Keratinocyte (primary cell): ENCODE results near the gene SLC26A8. TPM values are rescaled to one million over a fixed set of nuclear protein-coding genes. Genes with fewer than 3 reads are reported as not detected.

Experiments
- DNase-seq: peaks from one replicate; pipeline ENCODE4 v3.0.0-alpha.2; 2011; ENCODE audit warnings: low read depth, missing footprints, low spot score
- FAIRE-seq: peaks from 2 replicates; lab custom pipeline; 2011; peaks lifted over from hg19 to GRCh38; lab: Jason Lieb, UNC
- H2AFZ ChIP-seq: 2 replicates; pipeline ENCODE4 v1.6.0; 2012; ENCODE audit warnings: low read length, control low read depth, inconsistent platforms; ENCODE audit not compliant: control insufficient read depth
- H3K27ac ChIP-seq: 2 replicates; pipeline ENCODE4 v1.5.1; 2011; ENCODE audit warnings: low read length; ENCODE audit not compliant: control insufficient read depth, insufficient read depth
- H3K27me3 ChIP-seq: 3 replicates; pipeline ENCODE4 v1.6.0; 2011; ENCODE audit warnings: low read length; ENCODE audit not compliant: control insufficient read depth, insufficient read depth; ENCODE audit errors: extremely low read depth
- H3K36me3 ChIP-seq, 2 experiments: 2 replicates in 1 of 2; 3 replicates in 1 of 2; pipeline ENCODE4 v1.5.1; 2011; ENCODE audit warnings: low read length in 2 of 2, mild to moderate bottlenecking in 1 of 2; ENCODE audit not compliant: control insufficient read depth in 2 of 2, insufficient read depth in 2 of 2; ENCODE audit errors: extremely low read depth in 1 of 2
- H3K4me1 ChIP-seq: 3 replicates; pipeline ENCODE4 v1.5.1; 2011; ENCODE audit warnings: low read length; ENCODE audit not compliant: control insufficient read depth, insufficient read depth; ENCODE audit errors: extremely low read depth
- H3K4me2 ChIP-seq: 3 replicates; pipeline ENCODE4 v1.6.0; 2011; ENCODE audit warnings: low read depth, low read length; ENCODE audit not compliant: control insufficient read depth, insufficient read depth; ENCODE audit errors: extremely low read depth
- H3K4me3 ChIP-seq, 3 experiments: fragments of 200-600 bp in 1 of 3; sonication (generic) in 1 of 3; 2 replicates in 2 of 3; 3 replicates in 1 of 3; pipeline ENCODE4 v1.5.1; 2011 to 2016; ENCODE audit warnings: low read length in 3 of 3, mild to moderate bottlenecking in 3 of 3, control low read depth in 2 of 3, inconsistent platforms in 1 of 3, low read depth in 1 of 3, mixed read lengths in 1 of 3, mixed run types in 1 of 3, moderate library complexity in 1 of 3; ENCODE audit not compliant: control insufficient read depth in 2 of 3, insufficient read depth in 2 of 3; ENCODE audit errors: extremely low read depth in 1 of 3
- H3K79me2 ChIP-seq: 2 replicates; pipeline ENCODE4 v1.6.0; 2012; ENCODE audit warnings: low read length; ENCODE audit not compliant: control insufficient read depth, insufficient read depth
- H3K9ac ChIP-seq: 3 replicates; pipeline ENCODE4 v1.6.0; 2011; ENCODE audit warnings: low read length; ENCODE audit not compliant: control insufficient read depth, insufficient read depth; ENCODE audit errors: extremely low read depth
- H3K9me1 ChIP-seq: 3 replicates; pipeline ENCODE4 v1.6.0; 2011; ENCODE audit warnings: low read length; ENCODE audit not compliant: control insufficient read depth, insufficient read depth; ENCODE audit errors: extremely low read depth
- H3K9me3 ChIP-seq: 2 replicates; pipeline ENCODE4 v1.5.1; 2012; ENCODE audit warnings: low read depth, low read length; ENCODE audit not compliant: control insufficient read depth
- H4K20me1 ChIP-seq: 3 replicates; pipeline ENCODE4 v1.6.0; 2011; ENCODE audit warnings: low read length; ENCODE audit not compliant: control insufficient read depth, insufficient read depth; ENCODE audit errors: extremely low read depth
- CTCF ChIP-seq, 3 experiments: IDR thresholded peaks in 1 of 3; conservative IDR thresholded peaks in 1 of 3; optimal IDR thresholded peaks in 1 of 3; 2 replicates in 2 of 3; 3 replicates in 1 of 3; pipeline versions ENCODE3 to v1.5.1; 2011; ENCODE audit warnings: low read length in 3 of 3, mild to moderate bottlenecking in 3 of 3, moderate library complexity in 2 of 3, control low read depth in 1 of 3, inconsistent platforms in 1 of 3; ENCODE audit not compliant: insufficient read depth in 2 of 3; ENCODE audit errors: extremely low read depth in 1 of 3
- EZH2 ChIP-seq: IDR thresholded peaks from one replicate; pipeline ENCODE4 v1.6.1; 2012; ENCODE audit warnings: inconsistent platforms, mild to moderate bottlenecking, low read length, moderate library complexity
- dilution Hi-C: fragments of 300-500 bp; cut with MboI; formaldehyde crosslinking; loops from one replicate; pipeline ENCODE4 v1.7.0; 2020; ENCODE audit warnings: low sequenced_read_pairs; ENCODE audit not compliant: extremely low pct_ligation_motif_present
- polyA plus RNA-seq, 5 experiments: library from polyadenylated mRNA; depleted of rRNA in 3 of 5; stranded (reverse) in 3 of 5; stranded (forward) in 1 of 5; unstranded in 1 of 5; fragments of >200 nt; gene quantifications; 1 replicate in 1 of 5; 2 replicates in 3 of 5; 3 replicates in 1 of 5; pipeline versions ENCODE4 v1.2.1 to v1.2.3, GENCODE V29; 2011 to 2012; ENCODE audit warnings: missing spikeins in 2 of 5, low read depth in 1 of 5, low replicate concordance in 1 of 5

Gene SLC26A8
- polyA plus RNA-seq, 1 donor (not counting 4 experiments of a cell fraction or from before 2014, with no cell fraction given), result 0.18 TPM

DNA sequence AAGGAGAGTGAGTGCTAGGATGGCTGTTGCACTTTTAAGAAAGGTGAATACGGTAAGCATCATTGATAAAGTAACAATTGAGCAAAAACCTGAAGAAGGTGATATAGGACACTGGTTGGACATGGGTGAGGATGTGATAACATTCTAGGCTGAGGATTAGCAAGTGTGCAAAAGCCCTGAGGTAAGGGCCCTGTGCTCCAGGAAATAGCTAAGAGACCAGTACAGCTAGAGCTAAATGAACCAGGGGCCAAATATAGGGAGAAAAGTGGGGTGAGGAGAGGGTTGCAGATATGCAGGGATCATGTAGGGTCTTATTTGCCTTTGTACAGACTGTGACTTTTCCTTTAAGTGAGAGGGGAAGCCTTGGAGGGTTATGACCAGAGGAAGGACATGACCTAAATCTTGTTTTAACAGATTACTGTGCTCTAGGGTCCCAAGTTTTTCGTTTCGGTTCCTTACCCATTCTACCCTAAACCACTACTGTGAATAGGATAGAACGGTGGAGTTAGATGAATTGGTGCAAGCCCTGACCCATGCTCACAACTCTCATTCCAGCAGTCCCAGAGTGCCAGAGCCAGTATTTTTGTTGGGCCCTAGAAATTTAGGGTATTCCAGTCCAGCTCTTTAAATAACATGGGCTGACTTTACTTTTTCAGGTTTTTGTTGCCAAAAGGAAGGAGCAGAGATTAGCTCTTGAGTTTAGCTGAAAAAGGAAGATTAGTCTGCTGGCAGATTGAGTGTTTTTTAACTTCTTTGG lies 13.9 kb upstream of the SLC26A8 start:
- Histone ChIP-seq H2AFZ (no peak overlapping the region), H3K9me3 (no peaks in the 10 kb centered on the region), H3K79me2 (peaks cover 96% of the 10 kb centered on the region), H3K27ac (peak overlapping the region; percentile 21), H3K9me1 (no peaks in the 10 kb centered on the region), H3K4me2 (peak overlapping the region; percentile 22), H3K4me1 (peaks cover 35% of the 10 kb centered on the region), H3K4me3 (no peak overlapping the region), H3K9ac (no peak overlapping the region), H3K36me3 (peaks cover 0 to 2% of the 10 kb centered on the region in 2 experiments), H4K20me1 (no peaks in the 10 kb centered on the region), H3K27me3 (no peaks in the 10 kb centered on the region)
- no peak for DNase-seq
- dilution Hi-C loops, result no loop called here
- FAIRE-seq, result peak; percentile 26
- TF ChIP-seq CTCF (optimal IDR thresholded peaks at IDR 0.05 in 1 of 3, IDR thresholded peaks at IDR 0.05 in 1 of 3, conservative IDR thresholded peaks at IDR 0.05 in 1 of 3; ENCODE audit: extremely low read depth in 1 of 3, insufficient read depth in 2 of 3, low read length in 3 of 3) (no peak), EZH2 (no peak)

DNA sequence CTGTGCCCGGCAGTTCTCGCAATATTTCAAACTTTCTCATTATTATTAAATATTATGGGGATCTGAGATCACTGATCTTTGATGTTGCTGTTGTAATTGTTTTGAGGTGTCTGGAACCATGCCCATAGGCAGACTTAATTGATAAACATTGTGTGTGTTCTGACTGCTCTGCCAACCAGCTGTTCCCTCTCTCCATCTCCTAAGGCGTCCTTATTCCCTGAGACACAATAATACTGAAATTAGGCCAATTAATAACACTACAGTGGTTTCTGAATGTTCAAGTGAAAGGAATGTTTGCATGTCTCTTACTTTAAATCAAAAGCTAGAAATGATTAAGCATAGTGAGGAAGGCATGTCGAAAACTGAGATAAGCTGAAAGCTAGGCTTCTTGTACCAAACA lies 10.8 kb upstream of the SLC26A8 start:
- no peak for DNase-seq
- Histone ChIP-seq H3K36me3 (peaks cover 0 to 2% of the 10 kb centered on the region in 2 experiments), H3K9ac (no peak overlapping the region), H3K9me3 (no peaks in the 10 kb centered on the region), H3K9me1 (no peaks in the 10 kb centered on the region), H3K4me3 (no peak overlapping the region), H3K27ac (no peak overlapping the region), H2AFZ (no peak overlapping the region), H3K4me2 (no peak overlapping the region), H3K79me2 (peaks cover 98% of the 10 kb centered on the region), H3K27me3 (no peaks in the 10 kb centered on the region), H3K4me1 (peaks cover 31% of the 10 kb centered on the region), H4K20me1 (no peaks in the 10 kb centered on the region)
- dilution Hi-C loops, result no loop called here
- TF ChIP-seq CTCF (optimal IDR thresholded peaks at IDR 0.05 in 1 of 3, IDR thresholded peaks at IDR 0.05 in 1 of 3, conservative IDR thresholded peaks at IDR 0.05 in 1 of 3; ENCODE audit: extremely low read depth in 1 of 3, insufficient read depth in 2 of 3, low read length in 3 of 3) (no peak), EZH2 (no peak)
- FAIRE-seq, result no peak
